H1 (cell line): Measurements from ENCODE around the gene ZNF362. TPM values are rescaled to one million over a fixed set of nuclear protein-coding genes. Genes with fewer than 3 reads are reported as not detected.
"Not testable (repeated sequence)": the region's sequence is repeated elsewhere in the genome, so short reads cannot be mapped to it uniquely, and the experiment has no call there.

Experiments used
- CTCF ChIA-PET: fragments of 300-600 bp; sonication (Branson Sonifier 250); formaldehyde crosslinking; loops from one replicate; lab custom pipeline; 2021; ENCODE audit not compliant: partially characterized antibody; lab: Charles Lee
- POLR2A ChIA-PET: fragments of 300-600 bp; sonication (Branson Sonifier 250); formaldehyde crosslinking; loops from one replicate; lab custom pipeline; 2021; ENCODE audit warnings: inconsistent platforms; ENCODE audit not compliant: partially characterized antibody; lab: Charles Lee
- DNase-seq, 2 experiments: peaks; one replicate each; pipeline versions ENCODE4 v3.0.0 to v3.0.0-alpha.2; 2010 to 2022; ENCODE audit warnings: low spot score in 2 of 2, low read depth in 1 of 2, mixed read lengths in 1 of 2
- FAIRE-seq: peaks from 2 replicates; lab custom pipeline; 2011; peaks lifted over from hg19 to GRCh38; lab: Jason Lieb, UNC
- H2AFZ ChIP-seq: 2 replicates; pipeline ENCODE4 v1.8.1; 2012; ENCODE audit warnings: low read length, inconsistent platforms
- H2AK5ac ChIP-seq: 2 replicates; pipeline ENCODE4 v1.6.1; 2013; ENCODE audit warnings: low read depth, low read length
- H2BK120ac ChIP-seq: replicated peaks from 2 replicates; pipeline ENCODE3; 2013; ENCODE audit warnings: low read depth, low read length, inconsistent platforms
- H2BK12ac ChIP-seq: 2 replicates; pipeline ENCODE4 v1.6.1; 2013; ENCODE audit warnings: low read depth, low read length
- H2BK15ac ChIP-seq: 2 replicates; pipeline ENCODE4 v1.6.1; 2013; ENCODE audit warnings: low read length
- H2BK20ac ChIP-seq: 2 replicates; pipeline ENCODE4 v1.6.1; 2013; ENCODE audit warnings: low read length
- H2BK5ac ChIP-seq: 2 replicates; pipeline ENCODE4 v1.6.1; 2013; ENCODE audit warnings: low read depth, low read length
- H3K14ac ChIP-seq: 2 replicates; pipeline ENCODE4 v1.6.1; 2013; ENCODE audit warnings: inconsistent platforms; ENCODE audit not compliant: insufficient read length
- H3K18ac ChIP-seq: 2 replicates; pipeline ENCODE4 v1.6.1; 2013; ENCODE audit warnings: low read length; ENCODE audit errors: extremely low read depth
- H3K23ac ChIP-seq: 2 replicates; pipeline ENCODE4 v1.6.1; 2013; ENCODE audit warnings: inconsistent platforms; ENCODE audit not compliant: insufficient read length
- H3K23me2 ChIP-seq: 2 replicates; pipeline ENCODE4 v1.6.1; 2013; ENCODE audit warnings: low read depth, low read length
- H3K27ac ChIP-seq: 2 replicates; pipeline ENCODE4 v1.6.1; 2011; ENCODE audit warnings: low read depth, low read length, inconsistent platforms
- H3K27me3 ChIP-seq, 4 experiments: replicated peaks in 1 of 4; 1 replicate in 1 of 4; 2 replicates in 3 of 4; pipeline versions ENCODE4 v1.6.1 to v1.8.1; 2011 to 2013; ENCODE audit warnings: low read length in 3 of 4, mild to moderate bottlenecking in 3 of 4, inconsistent platforms in 2 of 4, mixed read lengths in 2 of 4, moderate library complexity in 1 of 4; ENCODE audit not compliant: control insufficient read depth in 3 of 4, insufficient read depth in 3 of 4; ENCODE audit errors: extremely low read depth in 1 of 4
- H3K36me3 ChIP-seq, 4 experiments: 2 replicates each; pipeline versions ENCODE4 v1.6.1 to v1.8.1; 2011 to 2013; ENCODE audit warnings: mild to moderate bottlenecking in 4 of 4, low read length in 3 of 4, moderate library complexity in 2 of 4, control low read depth in 1 of 4, inconsistent platforms in 1 of 4; ENCODE audit not compliant: insufficient read depth in 4 of 4, control insufficient read depth in 2 of 4
- H3K4ac ChIP-seq: replicated peaks from 2 replicates; pipeline ENCODE3; 2013; ENCODE audit warnings: low read length, low read depth, mixed read lengths, inconsistent platforms; ENCODE audit not compliant: insufficient read length
- H3K4me1 ChIP-seq, 4 experiments: replicated peaks in 1 of 4; 1 replicate in 1 of 4; 2 replicates in 3 of 4; pipeline versions ENCODE4 v1.6.1 to v1.8.1; 2011 to 2013; ENCODE audit warnings: low read length in 3 of 4, inconsistent platforms in 2 of 4, mixed read lengths in 1 of 4; ENCODE audit not compliant: insufficient read depth in 4 of 4, control insufficient read depth in 3 of 4
- H3K4me2 ChIP-seq, 2 experiments: 2 replicates each; pipeline versions ENCODE4 v1.6.1 to v1.8.1; 2011 to 2013; ENCODE audit warnings: low read depth in 2 of 2, low read length in 2 of 2, control low read depth in 1 of 2, inconsistent platforms in 1 of 2, mild to moderate bottlenecking in 1 of 2; ENCODE audit not compliant: insufficient read depth in 1 of 2
- H3K4me3 ChIP-seq, 4 experiments: fragments of 200-600, 300-600 bp in 1 of 4; sonication (generic), shearing (Covaris generic), sonication (Bioruptor Twin) in 1 of 4; 2 replicates each; pipeline versions ENCODE4 v1.5.1 to v1.8.1; 2011 to 2016; ENCODE audit warnings: low read length in 4 of 4, low read depth in 3 of 4, control low read depth in 2 of 4, inconsistent platforms in 2 of 4, mild to moderate bottlenecking in 2 of 4, mixed read lengths in 1 of 4, moderate library complexity in 1 of 4; ENCODE audit not compliant: insufficient read depth in 2 of 4; ENCODE audit errors: extremely low read depth in 1 of 4
- H3K56ac ChIP-seq: replicated peaks from 2 replicates; pipeline ENCODE3; 2013; ENCODE audit warnings: low read depth, mild to moderate bottlenecking, mixed read lengths, low read length, inconsistent platforms; ENCODE audit not compliant: insufficient read length
- H3K79me1 ChIP-seq: 2 replicates; pipeline ENCODE4 v1.6.1; 2013; ENCODE audit warnings: low read depth, low read length, control low read depth
- H3K79me2 ChIP-seq, 2 experiments: 2 replicates each; pipeline versions ENCODE4 v1.6.1 to v1.8.1; 2012 to 2013; ENCODE audit warnings: low read length in 2 of 2, mild to moderate bottlenecking in 2 of 2, inconsistent platforms in 1 of 2; ENCODE audit not compliant: insufficient read depth in 2 of 2, control insufficient read depth in 1 of 2
- H3K9ac ChIP-seq, 4 experiments: replicated peaks in 1 of 4; 1 replicate in 1 of 4; 2 replicates in 3 of 4; pipeline versions ENCODE4 v1.6.1 to v1.8.1; 2011 to 2013; ENCODE audit warnings: low read depth in 3 of 4, low read length in 3 of 4, control low read depth in 2 of 4, mild to moderate bottlenecking in 2 of 4, moderate library complexity in 2 of 4, inconsistent platforms in 1 of 4; ENCODE audit errors: extremely low read depth in 1 of 4
- H3K9me3 ChIP-seq, 2 experiments: 2 replicates each; pipeline versions ENCODE4 v1.6.1 to v1.8.1; 2012 to 2013; ENCODE audit warnings: mild to moderate bottlenecking in 2 of 2, moderate library complexity in 2 of 2, control low read depth in 1 of 2, inconsistent platforms in 1 of 2, low read depth in 1 of 2, low read length in 1 of 2, mixed read lengths in 1 of 2; ENCODE audit not compliant: insufficient read depth in 2 of 2
- H4K20me1 ChIP-seq, 2 experiments: replicated peaks in 1 of 2; 2 replicates each; pipeline versions ENCODE3 to v1.8.1; 2011 to 2013; ENCODE audit warnings: inconsistent platforms in 2 of 2, low read length in 2 of 2, mild to moderate bottlenecking in 1 of 2; ENCODE audit not compliant: insufficient read depth in 2 of 2, control insufficient read depth in 1 of 2
- H4K5ac ChIP-seq: 2 replicates; pipeline ENCODE4 v1.6.1; 2013; ENCODE audit warnings: low read length, low read depth, mixed read lengths, inconsistent platforms; ENCODE audit not compliant: insufficient read length
- H4K8ac ChIP-seq: 2 replicates; pipeline ENCODE4 v1.8.0; 2013; ENCODE audit warnings: mild to moderate bottlenecking, moderate library complexity, low read length, inconsistent platforms; ENCODE audit not compliant: insufficient read depth; ENCODE audit errors: extremely low read depth
- H4K91ac ChIP-seq: replicated peaks from 2 replicates; pipeline ENCODE3; 2013; ENCODE audit warnings: low read length, mixed read lengths, inconsistent platforms; ENCODE audit not compliant: insufficient read length
- WGBS, 2 experiments: shearing (Covaris generic) in 1 of 2; methylation state at CpG; one replicate each; pipeline versions ENCODE4 v1.1.6 to v1.1.7; 2013 to 2015; ENCODE audit warnings: low lambda C conversion rate in 2 of 2, mixed read lengths in 2 of 2, inconsistent platforms in 1 of 2, low coverage in 1 of 2, missing lambda C conversion rate in 1 of 2; ENCODE audit not compliant: insufficient replicate concordance in 2 of 2, insufficient coverage in 1 of 2, insufficient read length in 1 of 2; ENCODE audit errors: extremely low coverage in 1 of 2, missing lambda C conversion rate in 1 of 2; 5-methylcytosine and 5-hydroxymethylcytosine counted together
- polyA plus RNA-seq, 7 experiments: library from polyadenylated mRNA; depleted of rRNA in 3 of 7; stranded (reverse) in 5 of 7; unstranded in 2 of 7; fragments of >200 nt in 5 of 7; fragments of 200-250 nt in 2 of 7; gene quantifications; 1 replicate in 5 of 7; 2 replicates in 1 of 7; 4 replicates in 1 of 7; pipeline versions ENCODE4 v1.2.1 to v1.2.3, GENCODE V29; 2011 to 2013; ENCODE audit warnings: missing spikeins in 2 of 7, mixed read lengths in 2 of 7
- total RNA-seq: library from RNA; stranded (reverse); fragmentation: NEBNext Ultra II Directional; extraction: Animal tissue kit (Norgen Biotek cat#: 25700); gene quantifications from 2 replicates; pipeline ENCODE4 v1.2.1, GENCODE V29; 2021

Gene ZNF362
- total and polyA plus RNA-seq, 2 of the 8 experiments (the other 6 are each of a cell fraction or from before 2014, with no cell fraction given): 24.2 to 27.8 TPM

- H3K79me1 ChIP-seq, H3K4ac ChIP-seq, H3K56ac ChIP-seq, H2BK20ac ChIP-seq, H3K4me2 ChIP-seq, H3K23ac ChIP-seq, DNase-seq, H2AFZ ChIP-seq, H4K91ac ChIP-seq, H3K18ac ChIP-seq, H3K4me3 ChIP-seq, H4K20me1 ChIP-seq, H3K23me2 ChIP-seq, H2BK120ac ChIP-seq, H2BK5ac ChIP-seq, H2BK15ac ChIP-seq, H2AK5ac ChIP-seq, H3K36me3 ChIP-seq, POLR2A ChIA-PET, H3K4me1 ChIP-seq, H4K5ac ChIP-seq, H3K14ac ChIP-seq, H3K27ac ChIP-seq, H3K79me2 ChIP-seq, H4K8ac ChIP-seq, FAIRE-seq, H3K9ac ChIP-seq, H2BK12ac ChIP-seq: not testable (repeated sequence)
- WGBS, 2 experiments: 97% methylated on average over 12 of the region's 32 CpGs; no CpG with 5 or more reads in 1 of the 2 experiments
- CTCF ChIA-PET: interaction anchor here (1.2 to 5.5 kb wide), 2 partner anchors 13 to 60 kb away, joined by 3 to 50 read pairs; no protein-coding TSS in a partner anchor
- Histone ChIP-seq H3K9me3 (peaks cover 2 to 14% of the 10 kb centered on the region in 2 experiments; a peak in 1 of 4 replicates), H3K27me3 (peaks cover 11 to 22% (median 20%) of the 10 kb centered on the region in 4 experiments)
Measured at GRCh38 chr1:33309351-33309750, 53.1 kb downstream of the ZNF362 start.
